Measurements from ENCODE around the gene SLC6A17.

SLC6A17 gene

GRCh38 chr1:110205591-110206155, 55.4 kb downstream of the SLC6A17 start:
- no peak for DNase-seq

GRCh38 chr1:110206261-110206920, 56.1 kb downstream of the SLC6A17 start:
- DNase-seq, result no peak

DNA sequence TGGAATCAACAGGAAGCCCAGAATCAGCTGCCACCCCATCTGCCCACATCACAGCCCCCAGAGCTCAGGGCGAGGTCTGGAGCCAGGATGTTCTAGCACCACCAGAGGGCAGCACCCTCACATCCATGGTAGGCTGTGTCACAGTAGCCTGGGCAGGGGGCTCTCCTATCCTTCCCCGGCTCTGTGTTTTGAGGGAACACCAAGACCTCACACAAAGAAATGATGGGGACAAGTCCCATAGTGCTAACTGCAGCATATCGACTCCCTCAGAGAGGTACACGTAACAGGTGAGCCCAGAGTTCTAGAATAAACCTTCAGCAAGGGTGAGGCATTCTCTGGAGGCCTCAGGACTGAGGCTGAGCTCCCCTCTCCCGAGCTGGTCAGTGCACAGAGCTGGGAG, 57.5 kb downstream of the SLC6A17 start:
- DNase-seq, result peak; percentile 68 to 74

- no peak for DNase-seq
Observed at GRCh38 chr1:110208916-110209645, 58.8 kb downstream of the SLC6A17 start.

DNA sequence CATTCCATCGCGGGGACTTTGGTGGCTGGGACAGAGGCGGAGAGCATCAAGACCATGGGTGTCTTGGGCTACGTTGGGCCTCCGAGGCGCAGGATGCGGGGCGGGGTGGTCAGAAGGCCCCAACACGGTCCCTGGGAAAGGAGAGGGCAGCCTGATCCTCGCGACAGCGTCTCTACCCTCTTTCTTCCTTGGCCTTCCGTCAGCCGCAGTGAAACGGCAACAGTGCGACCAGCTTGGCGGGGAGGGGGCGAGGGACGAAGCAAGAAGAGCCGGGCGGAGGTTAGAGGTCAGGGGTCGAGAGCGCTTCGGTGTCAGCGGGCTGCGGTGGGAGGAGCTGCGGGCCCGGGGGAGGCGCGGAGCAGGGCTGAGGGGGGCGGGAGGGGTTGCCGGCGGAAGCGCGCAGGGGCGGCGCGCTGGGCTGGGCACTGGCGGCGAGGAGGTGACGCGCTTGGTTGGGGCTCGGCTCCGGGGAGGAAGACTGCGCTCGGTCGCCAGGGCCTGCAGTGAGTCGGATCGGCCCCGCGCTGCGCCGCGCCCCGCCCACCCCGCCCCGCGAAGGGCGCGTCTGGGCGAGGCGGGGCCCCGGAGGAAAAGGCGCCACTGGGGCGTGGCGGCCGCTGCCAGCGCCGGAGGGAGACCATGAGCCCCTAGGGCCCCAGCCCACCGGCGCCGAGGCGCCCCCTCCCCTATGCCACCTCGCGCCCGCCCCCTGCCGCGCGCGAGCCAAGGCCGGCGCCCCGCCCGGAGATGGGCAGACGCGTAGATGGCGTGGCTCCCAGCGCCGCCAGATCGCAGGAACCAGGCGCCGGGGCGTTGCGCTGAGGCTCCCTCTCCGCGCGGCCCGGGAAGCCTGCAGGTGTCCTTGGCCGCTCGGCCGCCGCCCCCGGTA, 59.7 kb downstream of the SLC6A17 start, which contains the start of gene KCNC4:
Gene KCNC4 (plus strand): TSS at position 600 of the 889 bp plus-strand sequence. CDS start 1,186 bp downstream, outside the sequence.
- peak; percentile 88 to 93 for DNase-seq

GRCh38 chr1:110210604-110211495, 60.6 kb downstream of the SLC6A17 start:
- peak; percentile 44 to 45 for DNase-seq

DNA sequence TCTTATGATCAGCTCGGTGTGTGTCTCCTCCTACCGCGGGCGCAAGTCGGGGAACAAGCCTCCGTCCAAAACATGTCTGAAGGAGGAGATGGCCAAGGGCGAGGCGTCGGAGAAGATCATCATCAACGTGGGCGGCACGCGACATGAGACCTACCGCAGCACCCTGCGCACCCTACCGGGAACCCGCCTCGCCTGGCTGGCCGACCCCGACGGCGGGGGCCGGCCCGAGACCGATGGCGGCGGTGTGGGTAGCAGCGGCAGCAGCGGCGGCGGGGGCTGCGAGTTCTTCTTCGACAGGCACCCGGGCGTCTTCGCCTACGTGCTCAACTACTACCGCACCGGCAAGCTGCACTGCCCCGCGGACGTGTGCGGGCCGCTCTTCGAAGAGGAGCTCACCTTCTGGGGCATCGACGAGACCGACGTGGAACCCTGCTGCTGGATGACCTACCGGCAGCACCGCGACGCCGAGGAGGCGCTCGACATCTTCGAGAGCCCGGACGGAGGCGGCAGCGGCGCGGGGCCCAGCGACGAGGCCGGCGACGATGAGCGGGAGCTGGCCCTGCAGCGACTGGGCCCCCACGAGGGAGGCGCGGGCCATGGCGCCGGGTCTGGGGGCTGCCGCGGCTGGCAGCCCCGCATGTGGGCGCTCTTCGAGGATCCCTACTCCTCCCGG, 61.3 kb downstream of the SLC6A17 start:
- DNase-seq, result peak; percentile 36 to 43

- no peak for DNase-seq
Observed at GRCh38 chr1:110212169-110213142, 62.2 kb downstream of the SLC6A17 start.

- DNase-seq, result no peak
Observed at GRCh38 chr1:110213143-110213540, 62.8 kb downstream of the SLC6A17 start.

DNA sequence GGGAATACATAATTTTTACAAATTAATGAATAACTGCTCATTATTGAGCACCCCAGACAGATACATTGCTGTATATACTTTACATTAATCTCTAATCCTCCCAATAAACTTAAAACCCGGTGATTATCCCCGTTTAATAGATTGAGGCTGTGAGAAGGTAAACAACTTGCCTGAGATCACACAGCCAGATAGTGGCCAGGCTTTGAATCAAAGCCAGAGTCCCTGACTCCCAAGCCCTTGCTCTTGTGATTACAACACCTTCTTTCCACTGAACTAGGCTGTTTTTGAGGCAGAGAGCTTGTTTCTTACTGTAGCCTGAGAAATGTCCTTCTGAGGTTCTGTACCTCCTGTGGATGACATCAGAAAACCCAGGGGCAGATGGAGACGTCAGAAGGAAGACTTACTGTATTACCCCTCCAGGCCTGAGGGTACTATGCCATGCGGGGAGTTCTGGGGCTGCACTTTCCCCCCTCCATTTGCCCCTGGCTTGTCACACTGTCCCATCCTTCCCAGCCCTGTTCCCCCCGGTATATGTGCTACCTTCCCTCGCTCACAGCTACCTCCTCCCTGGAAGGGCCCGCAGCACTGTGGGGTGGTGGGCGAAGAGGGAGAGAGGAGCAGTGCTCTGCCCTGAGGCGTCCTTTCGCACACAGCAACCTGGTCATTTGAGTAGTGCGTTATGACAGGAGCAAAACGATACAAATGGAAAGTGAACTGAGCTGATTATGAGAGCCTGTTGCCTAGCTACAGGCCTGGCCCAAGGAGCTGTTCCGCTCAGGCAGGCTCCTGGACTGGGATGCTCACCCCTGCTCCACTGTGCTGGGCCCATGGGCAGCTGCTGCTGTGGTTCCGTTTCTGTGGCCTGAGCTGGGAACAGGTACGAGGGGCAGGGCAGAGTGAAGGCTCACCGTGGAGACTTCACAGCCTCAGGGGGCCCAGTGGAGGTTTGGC, 64.4 kb downstream of the SLC6A17 start:
- no peak for DNase-seq

- no peak for DNase-seq
Observed at GRCh38 chr1:110215621-110216515, 65.6 kb downstream of the SLC6A17 start.

GRCh38 chr1:110216844-110217444, 66.7 kb downstream of the SLC6A17 start:
- DNase-seq, result no peak

GRCh38 chr1:110218137-110218536, 67.8 kb downstream of the SLC6A17 start:
- DNase-seq, result no peak

GRCh38 chr1:110218739-110219138, 68.4 kb downstream of the SLC6A17 start:
- DNase-seq, result no peak

DNA sequence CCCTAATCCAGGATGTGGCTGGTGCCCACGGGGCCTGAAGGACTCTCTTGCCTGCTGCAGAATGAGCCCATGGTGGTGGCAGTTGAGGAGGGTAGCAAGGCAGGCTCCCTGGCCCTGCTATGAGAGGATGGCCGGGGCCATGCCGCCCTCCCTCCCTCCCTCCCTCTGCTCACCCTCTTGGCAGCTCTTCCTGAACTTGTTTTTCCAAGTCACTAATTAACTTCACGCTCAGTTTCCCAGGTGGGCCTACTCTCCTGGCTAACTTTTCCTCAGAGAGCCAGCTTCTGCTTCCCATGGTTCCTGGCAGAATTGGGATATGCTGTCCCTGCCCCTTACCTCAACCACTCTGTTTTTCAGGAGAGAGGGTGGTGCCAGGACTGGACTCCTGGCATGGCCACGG, 70.0 kb downstream of the SLC6A17 start:
- DNase-seq, result no peak

DNA sequence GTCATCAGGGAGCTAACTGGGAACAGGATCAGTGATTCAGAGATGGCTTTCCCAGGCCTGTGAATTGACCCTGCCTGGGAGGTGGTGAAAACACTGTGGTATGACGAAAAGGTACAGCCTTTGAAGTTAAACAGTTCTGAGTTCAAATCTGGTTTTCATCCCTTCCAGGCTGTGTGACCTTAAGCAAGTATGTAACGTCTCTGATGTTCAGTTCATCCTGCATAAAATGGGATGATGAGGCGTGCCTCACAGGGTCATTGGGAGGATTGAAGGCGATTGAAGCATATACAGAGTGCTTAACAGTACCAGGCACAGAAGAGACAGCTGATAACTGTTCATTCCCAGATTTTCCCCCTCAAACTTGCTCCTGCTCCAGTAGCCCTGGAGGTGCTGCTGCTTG, 70.8 kb downstream of the SLC6A17 start:
- no peak for DNase-seq

DNA sequence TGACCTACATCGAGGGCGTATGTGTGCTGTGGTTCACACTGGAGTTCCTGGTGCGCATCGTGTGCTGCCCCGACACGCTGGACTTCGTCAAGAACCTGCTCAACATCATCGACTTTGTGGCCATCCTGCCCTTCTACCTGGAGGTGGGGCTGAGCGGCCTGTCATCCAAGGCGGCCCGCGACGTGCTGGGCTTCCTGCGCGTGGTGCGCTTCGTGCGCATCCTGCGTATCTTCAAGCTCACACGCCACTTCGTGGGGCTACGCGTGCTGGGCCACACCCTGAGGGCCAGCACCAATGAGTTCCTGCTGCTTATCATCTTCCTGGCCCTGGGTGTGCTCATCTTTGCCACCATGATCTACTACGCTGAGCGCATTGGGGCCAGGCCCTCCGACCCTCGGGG, 72.8 kb downstream of the SLC6A17 start:
- DNase-seq, result no peak

All from stimulated activated CD4-positive, alpha-beta T cell treated with anti-CD3 and anti-CD28 coated beads, Interleukin-4, amount 100 ng/mL, for 4 hours (primary cell).